Activated naive CD4-positive, alpha-beta T cell treated with Interleukin-2 at 50 U/mL for 16 hours (primary cell): ENCODE results near the gene MT2A.

Experiments
- DNase-seq: peaks from one replicate; pipeline ENCODE4 v3.0.0-alpha.2; 2020

MT2A gene

DNA sequence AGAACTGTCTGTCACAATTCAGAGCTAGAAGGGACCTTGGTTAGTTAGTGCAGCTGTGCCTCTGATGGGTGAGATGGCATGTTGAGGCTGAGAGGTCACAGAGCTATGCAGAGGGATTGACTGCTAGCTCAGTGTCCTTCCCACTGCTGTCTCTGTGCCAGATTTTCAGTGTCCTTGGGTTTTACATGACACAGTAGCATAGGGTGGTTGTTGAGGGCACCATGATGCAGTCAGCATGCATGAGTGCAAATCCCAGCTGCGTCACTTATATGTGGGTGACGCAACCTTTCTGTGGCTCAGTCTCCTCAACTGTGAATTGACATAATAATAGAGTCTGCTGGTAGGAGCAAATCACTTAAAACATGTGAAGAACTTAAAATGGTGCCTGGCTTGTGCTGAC, 32.8 kb downstream of the MT2A start:
- DNase-seq = no peak

DNA sequence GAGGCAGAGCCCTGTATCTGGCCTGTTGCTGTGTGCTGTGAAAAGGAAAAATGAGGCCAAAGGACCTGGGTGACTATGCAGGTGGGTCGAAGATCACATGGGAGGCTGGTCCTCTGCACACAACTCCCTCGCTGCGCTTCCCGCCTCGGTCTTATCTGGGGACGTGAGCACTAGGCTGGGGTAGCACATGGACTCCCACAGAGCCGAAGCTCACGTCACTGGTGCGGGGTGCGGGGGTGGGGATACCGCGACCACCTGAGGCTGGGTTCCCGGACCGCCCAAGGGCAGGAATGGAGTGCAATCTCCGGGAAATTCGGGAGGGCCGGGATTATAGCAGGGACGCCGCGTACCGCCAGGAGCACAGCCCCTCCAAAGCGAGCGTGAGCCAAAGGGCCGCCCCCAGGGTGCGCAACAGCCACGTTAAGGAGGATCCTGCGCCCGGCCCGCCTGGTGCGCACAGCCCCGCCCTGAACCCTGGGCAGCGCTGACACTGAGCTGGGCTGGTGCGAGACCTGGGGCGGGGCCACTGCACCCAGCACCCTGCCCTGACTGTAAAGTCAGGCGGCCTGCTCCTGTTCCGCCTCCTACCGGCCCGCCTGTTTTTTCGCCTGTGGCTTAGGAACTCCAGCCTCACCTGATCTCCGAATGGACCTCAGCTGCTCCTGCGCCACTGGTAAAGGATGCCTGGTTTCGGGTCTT, 34.8 kb downstream of the MT2A start:
- DNase-seq = peak; percentile 82

DNA sequence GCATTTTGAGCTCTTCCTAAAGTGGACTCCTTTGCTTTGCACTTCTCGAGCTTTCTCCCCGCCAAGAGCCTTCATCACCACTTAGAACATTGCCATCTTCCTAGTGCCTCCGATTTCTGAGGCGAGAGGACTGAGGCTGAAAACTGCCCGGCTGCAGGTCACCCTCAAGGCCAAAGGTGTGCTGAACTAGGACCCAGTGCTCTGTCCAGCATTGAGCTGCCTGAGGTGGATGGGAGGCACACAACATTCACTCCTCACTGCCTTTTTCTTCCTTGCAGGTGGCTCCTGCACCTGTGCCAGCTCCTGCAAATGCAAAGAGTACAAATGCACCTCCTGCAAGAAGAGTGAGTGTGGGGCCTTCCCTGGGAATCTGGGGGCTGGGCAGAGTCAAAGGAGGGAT, 35.4 kb downstream of the MT2A start:
- DNase-seq = no peak

DNA sequence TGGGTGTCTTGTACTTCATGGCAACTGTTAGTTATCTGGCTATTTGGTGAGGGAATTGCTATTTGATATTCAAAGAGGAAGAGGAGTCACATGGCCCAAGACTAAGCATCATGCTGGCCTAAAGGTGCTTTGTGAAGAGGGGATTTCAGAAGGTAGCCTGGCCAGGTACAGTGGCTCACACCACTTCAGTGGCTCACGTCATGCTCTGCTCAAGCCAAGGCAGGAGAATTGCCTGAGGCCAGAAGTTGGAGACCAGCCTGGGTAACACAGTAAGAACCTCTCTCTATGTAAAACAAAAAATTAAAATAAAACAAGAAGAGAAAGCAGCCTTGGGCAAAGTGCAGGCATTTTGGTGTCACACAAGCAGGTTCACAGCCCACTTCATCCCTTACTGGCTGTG, 36.9 kb downstream of the MT2A start:
- DNase-seq = no peak

DNA sequence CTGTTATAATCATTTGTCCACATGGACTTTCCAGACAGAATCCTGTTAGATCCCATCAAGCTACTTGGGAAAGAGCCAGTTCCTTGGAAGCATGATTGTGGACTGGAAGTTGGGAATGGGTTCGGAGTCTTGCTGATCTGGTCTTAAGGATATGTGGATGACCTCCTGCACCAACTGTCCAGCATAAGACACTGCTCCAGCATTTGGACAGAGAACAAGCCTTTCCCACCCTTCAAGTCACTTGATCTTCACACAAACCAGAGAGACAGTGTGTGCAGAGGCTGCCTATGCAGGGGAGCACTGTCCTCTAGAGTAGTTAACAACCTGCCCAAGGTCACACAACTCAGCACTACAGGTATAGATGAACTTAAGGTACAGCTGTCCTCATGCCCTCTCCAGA, 37.5 kb downstream of the MT2A start:
- DNase-seq = no peak

DNA sequence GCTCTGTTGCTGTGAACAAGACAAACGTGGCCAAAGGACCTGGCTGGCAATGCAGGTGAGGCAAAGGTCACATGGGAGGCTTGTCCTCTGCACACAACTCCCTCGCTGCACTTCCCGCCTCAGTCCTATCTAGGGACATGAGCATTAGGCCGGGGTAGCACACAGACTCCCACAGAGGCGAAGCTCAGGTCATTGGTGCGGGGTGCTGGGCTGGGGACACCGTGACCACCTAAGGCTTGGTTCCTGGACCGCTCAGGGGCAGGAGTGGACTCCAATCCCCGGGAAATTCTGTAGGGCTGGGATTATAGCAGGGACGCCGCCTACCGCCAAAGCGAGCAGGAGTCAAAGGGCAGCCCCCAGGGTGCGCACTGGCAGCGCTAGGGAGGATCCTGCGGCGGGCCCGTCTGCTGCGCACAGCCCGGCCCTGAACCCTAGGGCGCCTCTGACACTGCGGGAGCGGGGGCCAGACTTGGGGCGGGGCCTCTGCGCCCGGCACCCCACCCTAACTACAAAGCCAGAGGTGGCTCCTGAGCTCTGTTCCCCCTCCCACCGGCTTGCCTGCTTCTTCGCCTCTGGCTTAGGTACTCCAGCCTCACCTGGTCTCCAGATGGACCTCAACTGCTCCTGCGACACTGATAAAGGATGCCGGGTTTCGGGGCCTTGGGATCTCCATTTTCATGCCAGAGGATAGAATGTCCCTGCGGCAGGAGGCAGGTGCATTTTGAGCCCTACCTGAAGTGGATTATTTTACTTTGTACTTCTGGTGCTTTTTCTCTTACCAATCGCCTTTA, 39.5 kb downstream of the MT2A start:
- no peak for DNase-seq

DNA sequence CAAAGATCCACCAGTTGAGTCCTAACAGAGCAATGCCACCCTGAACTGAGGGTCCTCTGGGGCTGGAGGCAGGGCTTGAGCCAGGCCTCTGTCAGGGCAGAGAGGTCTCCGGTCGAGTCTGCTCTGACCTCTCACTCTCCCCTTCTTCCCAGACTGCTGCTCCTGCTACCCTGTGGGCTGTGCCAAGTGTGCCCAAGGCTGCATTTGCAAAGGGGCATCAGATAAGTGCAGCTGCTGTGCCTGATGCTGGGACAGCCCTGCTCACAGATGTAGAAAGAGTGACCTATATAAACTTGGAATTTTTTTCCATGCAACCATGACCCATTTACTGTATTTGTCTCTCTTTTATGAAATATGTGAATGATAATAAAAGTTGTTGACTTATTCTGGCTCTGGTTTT, 40.9 kb downstream of the MT2A start:
- no peak for DNase-seq

DNA sequence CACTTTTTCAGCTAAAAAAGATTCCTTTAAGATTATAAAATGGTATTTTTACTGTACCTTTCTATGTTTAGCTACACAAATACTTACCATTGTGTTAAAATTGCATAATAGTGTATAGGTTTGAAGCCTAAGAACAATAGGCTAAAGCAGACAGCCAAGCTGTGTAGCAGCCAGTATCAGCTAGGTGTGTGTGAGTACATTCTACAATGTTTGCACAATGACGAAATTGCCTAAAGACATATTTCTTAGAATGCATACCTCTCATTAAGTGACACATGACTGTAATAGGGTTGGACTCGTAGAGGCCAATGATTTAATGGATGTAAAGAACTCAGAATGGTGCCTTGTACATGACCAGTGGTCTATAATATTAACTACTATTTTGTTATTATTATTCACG, 41.4 kb downstream of the MT2A start:
- DNase-seq = no peak

DNA sequence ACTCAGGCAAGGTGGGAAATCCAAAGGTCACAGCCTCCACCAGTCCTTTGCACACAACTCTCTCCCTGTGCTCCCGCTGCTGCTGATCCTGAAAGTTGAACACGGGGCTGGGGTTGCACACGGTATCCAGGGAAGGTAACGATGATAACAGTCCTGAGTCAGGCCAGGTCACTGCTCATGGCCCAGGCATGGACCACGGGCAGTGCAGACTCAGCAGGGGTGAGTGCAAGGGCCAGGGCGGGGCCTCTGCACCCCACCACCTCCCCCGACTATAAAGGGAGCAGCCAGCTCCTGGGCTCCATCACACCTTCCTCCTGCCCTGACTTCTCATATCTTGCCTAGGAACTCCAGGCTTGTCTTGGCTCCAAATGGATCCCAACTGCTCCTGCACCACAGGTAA, 43.2 kb downstream of the MT2A start, which contains the start of gene MT1B:
MT1B (plus strand) TSS at position 301 of the 400 bp plus-strand sequence; CDS start at position 369, 68 bp downstream.
- DNase-seq = no peak

DNA sequence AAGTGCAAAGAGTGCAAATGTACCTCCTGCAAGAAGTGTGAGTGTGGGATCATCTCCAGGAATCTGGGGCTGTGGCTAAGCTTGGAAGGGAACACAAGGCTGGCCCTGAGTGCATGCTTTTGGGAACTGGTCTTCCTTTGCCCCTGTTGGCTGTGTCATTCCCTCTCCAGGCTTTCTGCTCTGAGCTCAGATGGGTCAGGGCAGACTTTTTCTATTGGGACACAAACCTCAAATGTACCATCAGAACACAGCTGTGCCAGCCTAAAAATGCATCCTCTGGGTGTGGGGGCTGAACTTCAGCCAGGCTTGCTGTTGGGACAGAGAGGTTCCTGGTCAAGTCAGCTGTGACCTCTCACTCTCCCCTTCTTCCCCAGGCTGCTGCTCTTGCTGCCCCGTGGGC, 44.2 kb downstream of the MT2A start:
- no peak for DNase-seq

DNA sequence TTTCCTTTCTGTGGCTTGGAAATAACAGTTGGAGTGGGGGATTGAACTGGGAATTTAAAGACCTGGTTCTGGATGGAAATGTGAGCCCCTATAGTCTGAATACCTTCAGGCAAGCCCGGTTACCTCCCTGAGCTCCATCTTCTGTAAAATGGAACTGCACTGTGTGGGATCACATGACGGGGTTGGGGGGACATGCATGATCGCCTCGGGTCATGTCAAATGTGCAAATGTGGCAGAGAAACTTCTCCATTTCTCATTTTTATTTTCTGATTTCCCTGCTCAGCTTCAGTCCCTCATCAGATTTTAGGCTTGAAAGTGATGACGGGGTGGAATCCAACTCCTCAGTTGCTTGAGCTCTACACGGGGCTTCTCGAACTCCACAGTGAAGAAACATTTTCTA, 44.8 kb downstream of the MT2A start:
- DNase-seq = no peak

DNA sequence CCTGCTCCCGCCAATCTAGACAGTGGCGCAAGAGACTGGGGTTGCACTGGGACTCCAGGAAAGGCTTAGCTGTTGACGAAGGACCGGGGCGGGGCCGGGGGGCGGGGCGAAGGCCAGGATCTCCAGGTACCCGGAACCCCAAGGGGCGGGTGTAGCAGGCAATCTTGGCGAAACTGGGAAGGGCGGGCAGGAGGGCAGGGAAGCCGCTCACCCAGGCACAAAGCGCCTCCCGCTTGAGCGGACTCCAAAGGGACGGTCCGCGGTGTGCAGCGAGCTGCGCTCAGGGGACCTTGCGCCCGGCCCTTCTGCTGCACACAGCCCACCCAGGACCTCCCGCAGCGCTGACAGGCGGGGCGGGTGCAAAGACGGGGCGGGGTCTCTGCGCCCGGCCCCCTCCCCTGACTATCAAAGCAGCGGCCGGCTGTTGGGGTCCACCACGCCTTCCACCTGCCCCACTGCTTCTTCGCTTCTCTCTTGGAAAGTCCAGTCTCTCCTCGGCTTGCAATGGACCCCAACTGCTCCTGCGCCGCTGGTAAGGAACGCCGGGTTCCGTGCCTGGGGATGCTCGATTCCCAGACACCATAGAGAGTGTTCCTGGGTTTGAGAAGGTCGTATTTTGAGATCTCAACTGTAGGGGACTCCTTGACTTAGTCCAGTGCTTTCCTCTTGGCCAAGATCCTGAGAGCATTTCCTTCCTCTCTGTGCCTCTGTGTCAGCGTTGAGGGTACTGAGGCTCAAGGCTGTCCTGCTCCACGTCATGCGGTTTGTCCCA, 49.4 kb downstream of the MT2A start, which contains the start of gene MT1F:
MT1F (plus strand) TSS at position 405 of the 772 bp plus-strand sequence; CDS start at position 505, 100 bp downstream.
- peak; percentile 67 for DNase-seq

DNA sequence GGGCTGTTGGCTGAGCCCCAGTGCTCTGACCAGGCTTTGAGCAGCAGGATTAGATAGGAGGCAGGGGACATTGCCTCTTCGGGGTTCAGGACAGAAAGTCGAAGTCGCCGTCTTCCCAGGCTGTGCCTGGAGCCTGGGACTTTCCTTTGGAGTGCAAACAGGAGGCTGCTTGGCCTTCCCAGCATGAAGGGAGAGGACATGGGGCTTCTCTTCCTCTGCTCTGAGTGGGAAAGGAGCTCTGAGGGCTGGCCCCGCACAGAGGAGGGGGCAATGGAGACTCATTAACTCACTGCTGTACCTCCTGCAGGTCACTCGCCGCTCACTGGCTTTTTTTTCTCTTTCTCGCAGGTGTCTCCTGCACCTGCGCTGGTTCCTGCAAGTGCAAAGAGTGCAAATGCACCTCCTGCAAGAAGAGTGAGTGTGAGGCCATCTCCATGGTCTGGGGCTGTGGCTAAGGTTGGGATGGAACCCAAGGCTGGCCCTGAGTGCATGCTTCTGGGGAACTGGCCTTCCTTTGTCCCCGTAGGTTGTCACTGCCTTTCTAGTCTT, 50.0 kb downstream of the MT2A start:
- no peak for DNase-seq
